Peyer's patch (tissue), 4 donors: ENCODE data around the gene LRRC15.

Experiments used
- CTCF ChIP-seq, 6 experiments: fragments of 450-650 bp in 4 of 6; fragments of 200-600 bp in 2 of 6; sonication (generic) in 1 of 6; IDR thresholded peaks; one replicate each; pipeline ENCODE4 v1.5.1; 2017 to 2019; ENCODE audit warnings: antibody characterized with exemption in 6 of 6, mild to moderate bottlenecking in 3 of 6, moderate library complexity in 1 of 6
- POLR2A ChIP-seq, 2 donors: fragments of 450-650 bp; IDR thresholded peaks; one replicate each; pipeline ENCODE4 v1.5.1; 2017; ENCODE audit warnings: antibody characterized with exemption in 2 of 2, mild to moderate bottlenecking in 2 of 2, moderate library complexity in 2 of 2

- TF ChIP-seq CTCF (IDR thresholded peaks at IDR 0.05) (no peak), POLR2A (IDR thresholded peaks at IDR 0.05) (no peak)
Measured at GRCh38 chr3:194418671-194419070, 49.1 kb upstream of the LRRC15 start.
